Astrocyte (in vitro differentiated cells and primary cell): ENCODE data around the gene ARID3B. TPM values are rescaled to one million over a fixed set of nuclear protein-coding genes. Genes with fewer than 3 reads are reported as not detected.

ENCODE experiments used
- DNase-seq: peaks from one replicate; pipeline ENCODE4 v3.0.0-alpha.2; 2010; ENCODE audit warnings: low read depth
- FAIRE-seq: peaks from 2 replicates; lab custom pipeline; 2011; peaks lifted over from hg19 to GRCh38; lab: Jason Lieb, UNC
- H2AFZ ChIP-seq: 2 replicates; pipeline ENCODE4 v1.6.0; 2012; ENCODE audit warnings: low read depth, low read length, inconsistent platforms
- H3K27ac ChIP-seq: 2 replicates; pipeline ENCODE4 v1.5.1; 2011; ENCODE audit warnings: low read depth, low read length, inconsistent platforms
- H3K27me3 ChIP-seq: 2 replicates; pipeline ENCODE4 v1.6.0; 2011; ENCODE audit warnings: low read length, inconsistent platforms; ENCODE audit not compliant: insufficient read depth
- H3K36me3 ChIP-seq: 2 replicates; pipeline ENCODE4 v1.5.1; 2011; ENCODE audit warnings: low read length, inconsistent platforms; ENCODE audit not compliant: insufficient read depth
- H3K4me1 ChIP-seq: 2 replicates; pipeline ENCODE4 v1.5.1; 2011; ENCODE audit warnings: low read length, inconsistent platforms; ENCODE audit not compliant: insufficient read depth
- H3K4me2 ChIP-seq: 2 replicates; pipeline ENCODE4 v1.6.0; 2012; ENCODE audit warnings: low read length, inconsistent platforms
- H3K4me3 ChIP-seq: 2 replicates; pipeline ENCODE4 v1.5.1; 2011; ENCODE audit warnings: low read depth, mild to moderate bottlenecking, low read length, inconsistent platforms; ENCODE audit not compliant: insufficient read depth
- H3K79me2 ChIP-seq: 2 replicates; pipeline ENCODE4 v1.6.0; 2012; ENCODE audit warnings: mild to moderate bottlenecking, low read length, inconsistent platforms; ENCODE audit not compliant: insufficient read depth
- H3K9ac ChIP-seq: 2 replicates; pipeline ENCODE4 v1.6.0; 2012; ENCODE audit warnings: mild to moderate bottlenecking, low read length, inconsistent platforms
- H3K9me3 ChIP-seq: 2 replicates; pipeline ENCODE4 v1.5.1; 2012; ENCODE audit warnings: low read depth, mild to moderate bottlenecking, low read length, inconsistent platforms; ENCODE audit not compliant: insufficient read depth
- H4K20me1 ChIP-seq: 2 replicates; pipeline ENCODE4 v1.6.0; 2012; ENCODE audit warnings: low read length, inconsistent platforms; ENCODE audit not compliant: insufficient read depth
- H3K27ac Mint-ChIP-seq: one replicate; pipeline ENCODE4 v1.8.0; 2021; ENCODE audit warnings: mild to moderate bottlenecking, mixed read lengths; ENCODE audit not compliant: unreplicated experiment
- H3K27me3 Mint-ChIP-seq: one replicate; pipeline ENCODE4 v1.8.0; 2021; ENCODE audit warnings: low read depth, mixed read lengths; ENCODE audit not compliant: unreplicated experiment
- H3K36me3 Mint-ChIP-seq: one replicate; pipeline ENCODE4 v1.8.0; 2021; ENCODE audit warnings: low read depth, mixed read lengths; ENCODE audit not compliant: unreplicated experiment
- H3K4me1 Mint-ChIP-seq: one replicate; pipeline ENCODE4 v1.8.0; 2021; ENCODE audit warnings: low read depth, mixed read lengths; ENCODE audit not compliant: unreplicated experiment
- H3K4me3 Mint-ChIP-seq: one replicate; pipeline ENCODE4 v1.8.0; 2021; ENCODE audit warnings: mild to moderate bottlenecking, moderate library complexity, mixed read lengths; ENCODE audit not compliant: unreplicated experiment
- H3K9me3 Mint-ChIP-seq: one replicate; pipeline ENCODE4 v1.8.0; 2021; ENCODE audit warnings: mild to moderate bottlenecking, mixed read lengths; ENCODE audit not compliant: unreplicated experiment
- EZH2 ChIP-seq: IDR thresholded peaks from 2 replicates; pipeline ENCODE4 v1.6.1; 2012; ENCODE audit warnings: mild to moderate bottlenecking, low read length, inconsistent platforms; ENCODE audit not compliant: insufficient read depth
- total RNA-seq: library from RNA; stranded (reverse); gene quantifications from 2 replicates; pipeline ENCODE4 v1.2.1, GENCODE V29; 2021
- TF ChIP-seq, protein P1 (sequence below): IDR thresholded peaks from 2 replicates; pipeline ENCODE4 v1.5.1; 2011; ENCODE audit warnings: low read depth, mild to moderate bottlenecking, inconsistent platforms, low read length, moderate library complexity; ENCODE audit not compliant: insufficient read depth

Gene ARID3B
- total RNA-seq, 1 donor from 2014 or later: 18.5 TPM

DNA sequence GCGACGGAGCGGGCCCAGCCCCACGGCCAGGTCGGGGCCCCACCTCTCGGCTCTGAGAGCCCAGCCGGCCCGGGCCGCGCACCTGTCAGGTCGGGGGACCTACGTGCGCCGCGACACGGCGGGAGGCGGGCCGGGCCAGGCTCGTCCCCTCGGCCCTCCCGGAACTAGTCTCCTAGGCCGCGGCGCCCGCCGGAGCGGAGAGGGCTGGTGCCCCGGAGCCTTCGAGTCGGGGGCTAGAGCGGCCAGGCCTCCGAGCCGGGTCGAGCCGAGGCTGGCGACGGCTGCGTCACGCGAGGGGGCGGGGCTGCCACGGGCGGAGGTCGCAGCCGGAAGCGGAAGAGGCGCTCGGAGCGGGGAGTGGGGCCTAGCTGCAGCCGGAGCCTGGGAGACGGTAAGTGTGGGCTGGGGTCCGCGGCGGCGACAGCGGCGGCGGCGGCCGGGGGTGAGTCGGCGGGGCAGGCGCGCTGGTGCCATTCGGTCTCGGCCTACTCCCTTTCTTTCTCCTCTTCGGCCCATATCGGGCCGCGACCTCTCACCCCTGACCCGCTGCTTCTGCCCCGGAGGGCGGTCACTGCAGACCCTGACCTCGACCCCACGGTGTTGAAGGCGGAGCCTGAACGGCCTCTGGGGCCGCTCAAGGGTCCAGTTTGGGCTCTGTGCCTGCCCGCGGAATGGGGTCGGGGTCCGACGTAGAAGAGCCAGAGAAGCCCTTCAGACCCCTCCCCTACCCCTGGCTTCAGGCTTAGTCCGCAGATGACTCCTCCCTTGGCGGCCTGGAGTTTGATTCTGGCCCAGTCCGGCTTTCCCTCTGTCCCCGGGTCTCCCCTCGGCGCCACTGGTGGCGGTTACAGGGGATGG, 74.7 kb downstream of the ARID3B start, which contains the start of gene CLK3:
CLK3 (plus strand) TSS at position 329 of the 858 bp plus-strand sequence. CDS start 3,361 bp downstream, outside the sequence.
- no peaks in the 10 kb centered on the region for H3K9me3 Mint-ChIP-seq
- peak within 1 kb of the TSS; percentile 95 for H3K4me3 Mint-ChIP-seq
- no peaks in the 10 kb centered on the region for H3K9me3 ChIP-seq
- H3K9ac ChIP-seq: peak within 1 kb of the TSS; percentile 97
- peaks cover 57% of the 10 kb centered on the region for H3K79me2 ChIP-seq
- peak within 1 kb of the TSS; percentile 91 for H3K27ac Mint-ChIP-seq
- H3K27me3 Mint-ChIP-seq: peaks cover 22% of the 10 kb centered on the region
- no peaks in the 10 kb centered on the region for H3K27me3 ChIP-seq
- peaks cover 44% of the 10 kb centered on the region for H4K20me1 ChIP-seq
- FAIRE-seq (no peak), DNase-seq (peak; percentile 74)
- TF ChIP-seq, protein P1, sequence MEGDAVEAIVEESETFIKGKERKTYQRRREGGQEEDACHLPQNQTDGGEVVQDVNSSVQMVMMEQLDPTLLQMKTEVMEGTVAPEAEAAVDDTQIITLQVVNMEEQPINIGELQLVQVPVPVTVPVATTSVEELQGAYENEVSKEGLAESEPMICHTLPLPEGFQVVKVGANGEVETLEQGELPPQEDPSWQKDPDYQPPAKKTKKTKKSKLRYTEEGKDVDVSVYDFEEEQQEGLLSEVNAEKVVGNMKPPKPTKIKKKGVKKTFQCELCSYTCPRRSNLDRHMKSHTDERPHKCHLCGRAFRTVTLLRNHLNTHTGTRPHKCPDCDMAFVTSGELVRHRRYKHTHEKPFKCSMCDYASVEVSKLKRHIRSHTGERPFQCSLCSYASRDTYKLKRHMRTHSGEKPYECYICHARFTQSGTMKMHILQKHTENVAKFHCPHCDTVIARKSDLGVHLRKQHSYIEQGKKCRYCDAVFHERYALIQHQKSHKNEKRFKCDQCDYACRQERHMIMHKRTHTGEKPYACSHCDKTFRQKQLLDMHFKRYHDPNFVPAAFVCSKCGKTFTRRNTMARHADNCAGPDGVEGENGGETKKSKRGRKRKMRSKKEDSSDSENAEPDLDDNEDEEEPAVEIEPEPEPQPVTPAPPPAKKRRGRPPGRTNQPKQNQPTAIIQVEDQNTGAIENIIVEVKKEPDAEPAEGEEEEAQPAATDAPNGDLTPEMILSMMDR: no peak
- no peak for TF ChIP-seq EZH2
- H2AFZ ChIP-seq: peak within 1 kb of the TSS; percentile 65
- H3K4me1 Mint-ChIP-seq: peaks cover 8% of the 10 kb centered on the region
- H3K36me3 ChIP-seq: peaks cover 8% of the 10 kb centered on the region
- peak within 1 kb of the TSS; percentile 83 for H3K27ac ChIP-seq
- peak within 1 kb of the TSS; percentile 86 for H3K4me3 ChIP-seq
- H3K4me2 ChIP-seq: peak within 1 kb of the TSS; percentile 87
- H3K4me1 ChIP-seq: peaks cover 17% of the 10 kb centered on the region
- H3K36me3 Mint-ChIP-seq: peaks cover 7% of the 10 kb centered on the region

DNA sequence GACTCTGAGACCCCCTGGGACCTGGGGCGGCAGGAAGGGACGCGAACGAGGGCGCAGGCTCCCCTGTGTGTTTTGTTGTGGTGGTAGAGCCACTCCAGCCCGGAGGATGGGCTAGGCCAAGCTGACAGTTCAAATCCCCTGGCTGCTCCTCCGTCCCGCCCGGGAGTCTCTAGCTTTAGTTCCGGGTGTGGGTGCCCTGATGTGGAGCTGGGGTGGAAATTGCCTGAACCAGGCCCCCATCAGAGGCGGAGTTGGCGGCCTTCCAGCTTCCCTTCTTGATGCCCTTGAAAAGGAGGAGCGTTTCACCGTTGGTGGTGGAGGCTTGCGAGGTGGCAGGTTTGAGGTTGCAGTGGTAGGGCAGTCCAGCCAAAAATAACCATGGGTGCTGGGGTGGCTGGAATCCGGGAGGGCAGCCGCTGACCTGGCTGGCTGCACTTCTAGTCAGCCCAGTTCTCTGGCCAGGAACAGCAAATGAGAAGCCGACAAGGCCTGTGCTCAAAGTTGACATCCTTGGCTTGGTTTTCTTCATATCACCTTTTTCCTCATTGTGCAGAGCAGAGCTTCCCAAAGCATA, 75.4 kb downstream of the ARID3B start:
- Histone ChIP-seq H3K9me3 (no peaks in the 10 kb centered on the region), H3K4me1 (peaks cover 17% of the 10 kb centered on the region), H3K9ac (peak overlapping the region; percentile 97), H3K79me2 (peaks cover 64% of the 10 kb centered on the region), H3K4me2 (peak overlapping the region; percentile 87), H2AFZ (peak overlapping the region; percentile 65), H4K20me1 (peaks cover 52% of the 10 kb centered on the region), H3K27me3 (no peaks in the 10 kb centered on the region), H3K36me3 (peaks cover 9% of the 10 kb centered on the region), H3K4me3 (peak overlapping the region; percentile 86), H3K27ac (peak overlapping the region; percentile 83)
- peak; percentile 28 for DNase-seq
- Mint-ChIP-seq H3K27ac (peak overlapping the region; percentile 91), H3K9me3 (no peaks in the 10 kb centered on the region), H3K36me3 (peaks cover 12% of the 10 kb centered on the region), H3K4me3 (peak overlapping the region; percentile 95), H3K4me1 (peaks cover 10% of the 10 kb centered on the region), H3K27me3 (peaks cover 18% of the 10 kb centered on the region)
- no peak for TF ChIP-seq EZH2
- TF ChIP-seq, protein P1: no peak
- no peak for FAIRE-seq
